SIG-M5 treated with dmso at 0.1 percent for 504 hours (cell line): Measurements from ENCODE around the gene CCR6.
"Not testable (repeated sequence)": the region's sequence is repeated elsewhere in the genome, so short reads cannot be mapped to it uniquely, and the experiment has no call there.

Experiments used
- DNase-seq: peaks from one replicate; lab custom pipeline; 2025; ENCODE audit not compliant: unreplicated experiment; lab: John Stamatoyannopoulos, UW

CCR6 gene

DNA sequence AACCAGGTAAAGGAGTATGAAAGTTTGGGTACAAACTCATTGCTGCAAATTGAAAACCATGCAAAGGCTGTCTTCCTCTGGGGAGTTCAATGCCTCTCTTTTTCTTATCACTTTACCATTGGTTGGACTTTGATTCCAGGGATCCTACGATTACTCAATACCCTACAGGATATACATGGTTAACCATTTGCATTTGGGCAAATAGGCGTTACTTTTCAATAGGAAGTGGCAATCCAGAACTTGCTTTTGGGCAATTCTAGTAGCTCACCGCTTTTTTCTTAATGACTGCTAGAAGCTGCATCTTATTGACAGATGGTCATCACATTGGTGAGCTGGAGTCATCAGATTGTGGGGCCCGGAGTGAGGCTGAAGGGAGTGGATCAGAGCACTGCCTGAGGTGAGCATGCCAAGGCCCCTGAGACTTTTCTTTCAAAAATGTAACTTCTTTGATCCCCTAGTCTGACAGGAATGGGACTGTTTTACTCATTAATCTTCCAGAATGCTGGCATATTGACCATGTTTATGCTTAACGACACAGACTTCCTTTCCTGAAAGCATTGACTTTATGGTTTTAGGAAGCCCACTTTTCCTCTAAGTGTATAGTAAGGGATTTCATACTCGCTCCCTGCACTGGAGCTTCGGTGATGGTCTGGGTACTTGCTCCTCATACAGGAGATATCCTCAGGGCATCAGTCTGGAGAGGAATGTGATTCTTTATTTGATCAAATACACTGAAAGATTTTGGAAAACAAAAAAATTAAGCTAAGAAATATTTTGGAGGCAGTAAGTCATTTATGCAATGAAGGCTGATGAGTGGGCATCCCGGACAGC is at the start of gene CCR6:
Gene CCR6, plus strand, starts transcription at position 270 of the 831 bp plus-strand sequence. CDS start 13,039 bp downstream, outside the sequence.
- DNase-seq, result no peak

DNA sequence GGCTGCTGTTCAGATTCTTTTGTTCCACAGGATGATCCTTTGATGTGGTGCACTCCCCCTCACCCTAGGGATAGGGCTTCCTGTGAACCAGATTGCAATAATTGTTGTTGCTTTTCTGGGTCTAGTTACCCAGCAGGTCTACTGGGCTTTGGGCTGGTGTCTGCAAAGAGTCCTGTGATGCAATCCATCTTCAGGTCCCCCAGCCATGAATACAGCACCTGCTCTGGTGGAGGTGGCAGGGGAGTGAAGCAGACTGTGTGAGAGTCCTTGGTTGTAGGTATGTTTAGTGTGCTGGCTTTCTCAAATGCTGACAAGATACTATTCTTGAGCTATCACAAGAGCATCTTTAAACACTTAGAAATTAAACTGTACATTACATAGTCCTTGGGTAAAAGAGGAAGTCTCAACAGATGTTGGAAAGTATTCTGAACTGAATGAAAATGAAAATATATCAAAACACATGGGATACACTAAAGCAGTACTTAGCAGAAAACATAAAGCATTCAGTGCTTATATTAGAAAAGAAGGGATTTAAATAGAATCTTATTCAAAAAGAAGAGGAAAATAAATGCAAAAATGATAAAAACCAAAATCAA is 49.1 kb upstream of the CCR6 start:
- DNase-seq, result peak; percentile 16

DNA sequence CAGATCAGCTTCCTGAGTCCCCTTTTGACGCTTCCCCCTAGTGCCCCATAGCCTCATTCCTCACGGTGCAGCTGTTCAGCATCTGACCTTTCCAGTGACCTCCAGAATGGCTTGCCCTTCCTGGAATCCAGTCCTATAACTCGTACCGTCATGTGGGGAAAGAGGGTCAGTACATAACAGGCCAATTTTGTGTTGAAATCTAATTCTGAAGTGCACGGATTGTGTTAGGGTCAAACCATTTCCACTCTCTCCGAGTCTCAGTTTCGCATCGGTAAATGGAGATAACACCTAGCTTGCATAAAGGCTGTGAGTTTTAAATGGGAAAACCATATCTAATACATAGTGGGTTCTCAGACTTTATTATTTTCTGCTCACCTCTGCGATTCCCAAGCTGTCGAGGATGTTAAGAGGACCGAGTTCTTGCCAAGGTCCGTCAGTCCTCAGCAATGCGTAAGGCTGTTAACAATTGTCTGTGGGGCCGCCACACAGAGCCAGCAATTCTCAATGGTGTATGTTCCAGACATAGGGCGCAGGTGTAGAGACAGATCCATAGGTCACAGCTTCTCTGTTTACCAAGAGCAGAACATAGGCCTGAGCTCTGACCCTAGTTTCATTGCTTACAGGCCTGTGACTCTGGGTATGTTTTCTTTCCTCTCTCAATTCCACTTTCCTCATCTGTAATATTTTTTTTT is 45.5 kb upstream of the CCR6 start:
- no peak for DNase-seq

DNA sequence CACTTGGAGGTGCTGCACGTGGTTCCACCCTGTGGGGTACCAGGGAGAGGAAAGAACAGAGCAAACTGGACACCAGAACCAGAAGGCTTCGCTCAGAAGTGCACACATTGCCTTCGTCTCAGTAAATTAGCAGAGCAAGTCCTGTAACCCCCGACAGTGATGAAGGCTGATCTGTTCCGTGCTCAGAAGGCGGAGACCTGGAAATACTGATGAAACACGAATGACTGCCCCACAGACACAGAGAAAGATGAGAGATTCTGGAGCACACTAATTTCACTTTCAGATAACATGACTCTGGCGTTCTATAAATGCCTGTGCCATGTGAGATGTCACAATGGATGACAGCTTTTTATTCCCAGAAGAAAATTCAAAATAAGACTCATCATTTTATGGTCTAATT is 44.2 kb upstream of the CCR6 start:
- no peak for DNase-seq

DNA sequence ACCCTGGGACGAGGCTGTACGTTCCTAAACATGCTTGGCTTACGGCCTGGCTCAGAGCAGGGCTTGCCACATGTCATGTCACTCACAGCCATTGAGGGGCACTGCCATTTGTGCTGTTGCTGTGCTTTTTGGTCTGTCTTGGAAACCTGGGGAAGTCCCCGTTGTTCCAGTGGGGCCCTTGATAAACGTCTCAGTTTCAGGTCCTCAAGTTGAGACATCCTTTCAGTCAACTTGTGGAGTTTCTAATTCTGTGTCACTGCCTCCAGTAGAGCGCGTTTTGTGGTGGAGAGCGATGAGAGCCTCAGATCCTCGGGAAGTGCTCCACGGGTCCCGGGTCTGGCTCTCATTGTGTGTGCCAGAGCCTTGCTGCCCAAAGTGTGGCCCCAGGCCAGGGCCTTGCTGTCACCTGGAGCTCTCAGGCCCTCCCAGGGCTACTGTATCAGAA is 43.0 kb upstream of the CCR6 start:
- peak; percentile 80 for DNase-seq

DNA sequence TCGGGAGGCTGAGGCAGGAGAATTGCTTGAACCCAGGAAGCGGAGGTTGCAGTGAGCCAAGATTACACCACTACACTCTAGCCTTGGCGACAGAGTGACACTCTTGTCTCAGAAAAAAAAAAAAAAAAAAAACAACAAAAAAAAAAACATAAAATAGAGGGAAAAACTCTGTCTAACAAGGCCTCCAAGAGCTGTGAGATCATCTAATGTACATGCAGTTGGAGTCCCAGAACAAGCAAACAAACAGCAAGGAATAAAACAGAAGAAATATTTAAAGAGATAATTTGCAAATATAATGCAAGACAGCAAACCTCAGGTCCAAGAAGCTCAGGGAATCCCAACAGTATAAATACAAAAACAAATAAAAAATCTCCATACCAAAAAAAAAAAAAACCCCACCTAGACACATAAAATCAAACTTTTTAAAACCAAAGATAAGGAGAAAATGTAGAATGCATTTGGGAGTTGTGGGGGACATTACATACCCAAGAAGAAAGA is 35.0 kb upstream of the CCR6 start:
- no peak for DNase-seq

DNA sequence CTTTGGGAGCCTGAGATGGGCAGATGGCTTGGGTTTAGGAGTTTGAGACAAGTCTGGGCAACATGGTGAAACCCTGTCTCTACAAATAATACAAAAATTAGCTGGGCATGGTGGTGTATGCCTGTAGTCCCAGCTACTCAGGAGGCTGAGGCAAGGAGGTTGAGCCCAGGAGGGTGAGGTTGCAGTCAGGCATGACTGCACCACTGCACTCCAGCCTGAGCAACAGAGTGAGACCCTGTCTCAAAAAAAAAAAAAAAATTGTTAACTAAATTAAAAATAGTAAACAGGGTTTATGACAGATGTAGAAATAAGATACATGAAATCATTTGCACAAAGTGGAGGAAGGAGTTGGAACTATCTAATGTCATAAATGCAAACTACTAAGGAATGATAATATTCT is 34.2 kb upstream of the CCR6 start:
- not testable (repeated sequence) for DNase-seq

DNA sequence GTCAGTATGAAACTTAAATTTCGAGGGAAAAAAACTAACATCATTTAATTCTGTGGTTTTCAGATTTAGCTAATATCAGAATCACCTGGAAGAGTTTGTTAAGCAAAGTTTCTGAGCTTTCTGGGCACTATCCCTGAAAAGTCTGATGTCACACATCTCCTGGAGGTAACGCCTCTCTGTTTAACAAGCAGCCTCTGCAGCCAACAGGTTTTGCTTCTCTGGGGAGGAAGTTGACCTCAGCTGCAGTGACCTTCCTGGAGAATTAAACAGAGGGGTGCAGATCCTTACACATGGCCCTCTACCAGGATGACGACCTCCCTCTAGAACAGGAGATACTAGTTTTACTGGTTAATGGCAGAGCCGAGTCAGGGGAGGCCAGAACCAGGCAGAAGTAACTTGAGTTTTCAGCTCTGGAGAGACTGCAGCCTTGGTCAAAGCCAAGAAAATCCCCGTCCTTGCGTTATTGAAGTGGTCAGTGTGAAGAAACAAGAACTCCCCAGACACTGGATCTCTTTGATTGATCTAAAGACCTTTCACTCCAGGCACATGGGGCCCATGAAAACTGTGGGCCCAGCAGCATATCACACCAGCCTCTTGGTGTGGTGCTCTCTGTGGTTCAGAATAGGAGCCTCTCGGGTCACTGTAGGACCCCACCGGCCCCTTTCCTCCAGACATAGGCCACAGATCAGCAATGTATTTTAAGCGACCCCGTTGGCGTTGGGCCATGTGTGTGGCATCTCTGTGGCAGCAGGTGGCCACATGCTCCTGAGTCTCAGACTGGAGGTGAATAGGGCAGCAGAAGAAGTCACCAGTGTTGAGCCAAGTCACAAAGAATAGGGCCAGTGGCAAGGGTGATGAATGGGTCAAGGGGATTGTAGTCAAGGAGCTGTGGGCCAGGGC is 33.4 kb upstream of the CCR6 start:
- no peak for DNase-seq

DNA sequence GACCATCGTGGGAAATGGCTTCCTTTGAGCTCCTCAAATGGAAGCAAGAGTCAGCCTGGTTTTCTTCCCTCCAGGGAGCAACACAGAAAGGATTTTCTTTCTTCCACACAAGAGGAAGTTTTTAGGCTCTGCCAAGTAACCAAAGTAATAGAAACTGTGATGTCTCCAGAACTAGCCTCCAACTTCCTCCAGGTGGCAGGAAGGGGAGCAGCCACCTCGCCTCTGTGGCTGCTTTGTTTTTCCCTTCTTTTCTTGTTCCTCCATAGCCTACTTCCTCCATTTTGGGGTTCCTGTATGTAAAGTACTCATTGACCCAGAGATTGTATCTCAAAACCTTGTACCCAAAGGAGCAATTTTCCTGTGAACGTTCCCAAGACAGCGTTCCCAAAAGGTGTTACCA is 32.7 kb upstream of the CCR6 start:
- peak; percentile 50 for DNase-seq

DNA sequence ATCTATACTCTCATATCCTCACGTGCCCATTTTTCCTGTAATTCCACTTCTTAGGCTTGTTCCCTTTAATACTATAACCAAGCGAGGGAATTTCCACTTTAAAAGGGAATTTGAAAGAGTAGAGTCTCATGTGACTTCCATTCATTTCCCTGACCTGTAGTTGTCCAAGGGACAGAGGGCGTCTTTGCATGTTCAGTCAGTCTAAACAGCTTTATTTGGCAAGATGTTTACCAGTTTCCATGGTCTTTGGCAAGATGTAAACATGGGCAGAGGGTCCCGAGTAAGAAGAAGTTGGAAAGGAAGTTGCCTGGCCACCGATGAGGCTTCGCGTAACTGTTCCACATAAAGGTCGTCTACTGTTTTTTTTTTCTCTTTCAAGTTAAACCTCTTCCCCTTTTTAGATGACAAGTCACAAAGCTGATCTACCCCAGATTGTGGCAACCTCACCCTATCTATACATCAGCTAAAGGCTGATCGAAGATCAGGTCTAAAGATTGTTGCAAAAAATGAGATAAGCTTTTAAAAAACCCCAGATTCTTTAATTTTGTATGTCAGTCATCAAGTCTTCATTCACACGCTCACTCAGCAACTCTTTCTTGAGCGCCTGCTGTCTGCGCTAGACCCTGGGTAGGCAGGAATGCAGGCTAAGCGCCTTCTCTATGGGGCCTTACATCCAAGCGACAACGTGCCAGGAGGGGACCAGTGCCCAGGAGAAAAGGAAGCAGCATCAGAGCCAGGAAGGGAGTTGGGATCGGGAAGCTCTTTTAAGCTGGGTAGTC is 31.7 kb upstream of the CCR6 start:
- peak; percentile 87 for DNase-seq

DNA sequence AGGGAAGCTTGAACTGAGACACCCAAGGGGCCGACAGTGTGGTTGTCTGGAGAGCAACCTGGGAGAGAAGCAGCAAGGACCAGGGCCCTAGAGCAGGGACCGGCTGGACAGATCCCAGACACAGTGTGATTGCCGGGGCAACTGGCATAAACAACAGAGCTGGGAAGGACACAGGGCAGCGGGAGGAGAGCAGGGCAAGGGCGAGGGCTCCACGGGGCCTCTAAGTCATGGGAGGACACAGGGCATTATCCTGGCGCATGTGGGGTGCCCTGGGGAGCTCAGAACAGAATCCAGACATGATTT is 31.1 kb upstream of the CCR6 start:
- DNase-seq, result no peak

DNA sequence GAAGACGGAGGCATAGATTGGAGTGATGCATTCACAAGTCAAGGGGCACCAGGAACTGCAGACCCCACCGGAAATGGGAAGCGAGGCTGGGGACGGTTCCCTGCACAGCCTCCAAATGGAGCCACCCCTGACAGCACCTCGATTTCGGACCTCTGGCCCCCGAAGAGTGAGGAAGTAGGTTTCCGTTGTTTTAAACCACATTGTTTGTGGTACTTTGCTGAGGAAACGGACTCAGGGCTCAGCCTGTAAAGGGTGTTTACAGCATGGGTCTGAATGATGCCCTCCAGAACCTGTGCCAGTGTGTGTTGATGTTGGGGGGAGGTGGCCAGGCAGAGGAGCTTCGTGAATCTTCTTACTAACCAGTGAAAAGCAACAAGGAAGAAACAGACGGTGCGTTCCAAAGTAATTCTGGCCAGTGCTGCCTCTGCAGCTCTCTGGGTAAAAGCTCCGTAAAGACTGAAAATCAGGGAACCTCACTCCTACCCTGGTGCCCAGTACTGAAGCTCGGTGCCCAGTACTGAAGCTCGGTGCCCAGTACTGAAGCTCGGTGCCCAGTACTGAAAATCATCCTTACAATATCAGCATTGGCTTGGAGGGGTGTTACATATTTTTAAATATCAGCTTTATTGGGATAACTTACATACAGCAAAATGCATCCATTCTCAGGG is 30.1 kb upstream of the CCR6 start:
- DNase-seq, result peak; percentile 15

DNA sequence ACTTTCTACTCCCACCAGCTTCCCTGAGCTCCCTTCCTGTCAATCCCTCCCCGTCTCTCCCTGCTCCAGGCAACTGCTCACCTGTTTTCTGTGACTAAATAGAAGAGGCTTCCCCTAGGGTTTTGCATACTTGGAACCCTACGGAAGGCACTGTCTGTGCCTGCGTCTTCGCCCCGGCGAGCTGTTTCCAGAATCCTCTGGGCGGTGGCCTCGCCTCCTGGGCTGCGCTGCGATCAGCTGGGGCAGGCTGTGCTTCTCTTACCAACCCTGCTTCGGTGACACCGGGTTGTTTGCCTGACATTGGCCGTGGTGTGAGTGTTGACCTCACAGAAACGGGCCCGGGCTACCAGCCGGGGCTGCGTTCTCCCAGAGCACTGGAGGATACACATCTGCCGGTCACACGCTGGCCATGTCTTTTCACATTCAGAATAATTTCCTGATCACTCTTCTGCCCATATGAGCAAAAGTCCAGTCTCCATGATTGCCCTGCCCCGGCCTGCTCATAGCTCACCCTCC is 29.4 kb upstream of the CCR6 start:
- no peak for DNase-seq

DNA sequence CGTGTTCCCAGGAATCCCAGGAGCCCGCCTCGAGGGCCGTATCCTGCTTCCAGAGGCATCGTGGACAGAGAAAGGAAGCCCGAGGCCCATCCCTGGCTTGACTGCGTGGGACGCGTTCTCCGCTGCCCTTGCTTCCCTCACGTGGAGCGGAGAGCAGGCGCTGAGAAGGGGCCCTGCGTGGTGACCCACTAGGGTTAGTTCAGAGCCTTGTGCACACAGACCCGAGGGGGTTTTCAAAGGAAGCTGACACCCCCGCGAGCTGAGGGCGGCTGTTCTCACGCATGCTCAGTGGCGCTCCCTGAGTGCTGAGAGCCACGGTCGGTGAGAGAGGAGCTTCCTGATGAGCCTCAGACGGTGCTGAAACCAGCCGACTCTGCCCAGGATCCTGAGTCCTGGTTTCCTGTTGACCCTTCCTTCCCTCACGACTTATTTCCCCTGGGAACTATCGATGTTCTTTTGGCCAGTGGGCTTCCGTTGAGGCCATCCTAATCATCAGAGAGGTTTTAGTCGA is 28.9 kb upstream of the CCR6 start:
- peak; percentile 49 for DNase-seq

DNA sequence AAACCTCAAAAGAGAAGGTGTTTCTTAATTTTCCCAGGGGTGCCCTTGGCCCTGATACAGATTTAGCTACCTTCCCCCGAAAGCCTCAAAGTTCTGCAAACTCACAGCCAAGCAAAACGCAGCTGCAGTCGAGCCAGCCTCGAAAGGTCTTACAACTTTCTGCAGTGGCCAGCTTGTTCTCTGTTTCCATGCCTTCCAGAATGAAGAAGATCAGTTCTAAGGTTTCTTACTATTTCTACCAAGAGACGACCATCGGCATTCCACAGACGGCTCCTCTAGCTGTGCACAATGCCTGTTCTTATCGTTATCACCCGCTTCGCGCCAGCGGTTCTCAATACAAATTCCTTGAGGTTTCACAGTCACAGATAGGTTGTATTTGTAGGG is 28.5 kb upstream of the CCR6 start:
- peak; percentile 49 for DNase-seq

DNA sequence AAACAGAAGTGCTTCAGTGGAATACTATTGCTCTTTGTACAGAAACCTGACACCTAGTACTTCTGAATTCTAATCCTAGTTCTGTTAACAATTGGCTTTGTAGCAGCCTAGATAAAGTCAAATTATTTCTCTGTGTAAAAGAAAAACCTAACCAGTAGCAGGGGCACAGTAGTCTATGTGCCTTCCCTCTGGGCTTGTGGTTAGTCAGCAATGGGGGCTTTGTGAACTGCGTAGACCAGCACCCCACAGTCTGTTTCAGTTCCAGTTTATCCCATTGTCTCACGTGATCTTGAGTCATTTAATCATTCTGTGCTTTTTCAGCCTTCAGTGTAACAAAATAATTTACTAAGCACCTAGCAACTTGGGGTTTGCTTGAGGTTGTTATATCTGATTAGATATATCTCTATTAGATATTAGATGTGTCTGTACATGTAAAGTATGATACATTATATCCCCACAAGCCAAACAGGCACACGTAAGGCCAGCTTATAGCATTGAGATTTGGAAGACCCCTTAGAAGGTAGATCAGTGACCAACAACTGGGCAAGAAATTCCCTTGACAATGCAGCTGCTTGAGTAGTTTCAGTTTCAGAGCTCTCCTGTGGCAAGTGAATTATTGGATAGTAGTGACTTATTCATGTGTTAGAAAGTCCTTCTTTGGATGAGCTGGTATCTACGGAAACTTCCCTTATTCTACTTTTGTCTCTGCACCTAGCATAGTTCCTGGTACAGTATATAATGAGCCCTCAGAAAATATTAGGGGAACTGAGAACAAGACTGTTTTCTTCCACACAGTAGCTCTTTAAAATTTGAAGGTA is 27.9 kb upstream of the CCR6 start:
- DNase-seq, result peak; percentile 80

DNA sequence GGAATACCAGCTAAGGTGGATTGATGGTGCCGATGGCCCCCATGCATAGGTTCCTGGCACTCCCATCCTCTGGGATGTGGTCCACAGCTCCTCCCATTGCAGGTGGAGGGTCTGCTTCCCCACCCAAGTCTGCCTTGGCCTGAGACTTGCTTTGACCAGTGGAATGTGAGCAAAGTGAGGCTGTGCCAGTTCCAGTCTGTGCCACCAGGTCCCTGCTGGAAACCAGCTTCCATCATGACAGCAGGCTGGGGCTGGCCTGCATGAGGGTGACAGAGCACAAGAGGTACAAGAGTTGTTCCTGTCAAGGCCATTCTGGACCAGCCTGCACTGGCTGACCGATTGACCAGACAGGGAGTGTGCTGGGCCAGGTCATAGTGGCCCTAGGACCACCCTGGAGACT is 27.0 kb upstream of the CCR6 start:
- no peak for DNase-seq

DNA sequence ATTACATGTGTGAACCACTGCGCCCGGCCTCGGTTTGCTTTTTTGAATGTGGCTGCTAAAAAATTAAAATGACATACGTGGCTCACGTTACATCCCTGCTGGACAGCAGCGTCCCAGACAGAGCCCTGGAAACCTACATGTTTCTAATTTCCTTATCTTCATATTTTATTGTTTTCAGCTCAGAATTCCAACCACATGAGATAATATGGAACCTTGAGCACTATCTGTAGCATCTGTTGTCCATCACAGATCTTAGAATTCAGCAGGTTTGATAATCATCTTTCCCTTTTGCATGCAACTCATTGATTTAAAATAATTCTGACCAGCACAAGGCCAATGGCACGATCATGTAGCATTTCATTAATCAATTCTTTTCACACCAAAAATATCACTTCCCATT is 25.9 kb upstream of the CCR6 start:
- DNase-seq, result no peak
